GM10266 (cell line): Measurements from ENCODE around the gene KCNK5.

Experiments used
- DNase-seq: peaks from one replicate; pipeline ENCODE4 v3.0.0; 2012; ENCODE audit errors: extremely low spot score
- TF ChIP-seq, protein P1 (sequence below): IDR thresholded peaks from 2 replicates; pipeline ENCODE4 v1.5.1; 2012; ENCODE audit warnings: mild to moderate bottlenecking, low read depth; ENCODE audit not compliant: control insufficient read depth, insufficient read depth; ENCODE audit errors: missing control alignments

Gene KCNK5

DNA sequence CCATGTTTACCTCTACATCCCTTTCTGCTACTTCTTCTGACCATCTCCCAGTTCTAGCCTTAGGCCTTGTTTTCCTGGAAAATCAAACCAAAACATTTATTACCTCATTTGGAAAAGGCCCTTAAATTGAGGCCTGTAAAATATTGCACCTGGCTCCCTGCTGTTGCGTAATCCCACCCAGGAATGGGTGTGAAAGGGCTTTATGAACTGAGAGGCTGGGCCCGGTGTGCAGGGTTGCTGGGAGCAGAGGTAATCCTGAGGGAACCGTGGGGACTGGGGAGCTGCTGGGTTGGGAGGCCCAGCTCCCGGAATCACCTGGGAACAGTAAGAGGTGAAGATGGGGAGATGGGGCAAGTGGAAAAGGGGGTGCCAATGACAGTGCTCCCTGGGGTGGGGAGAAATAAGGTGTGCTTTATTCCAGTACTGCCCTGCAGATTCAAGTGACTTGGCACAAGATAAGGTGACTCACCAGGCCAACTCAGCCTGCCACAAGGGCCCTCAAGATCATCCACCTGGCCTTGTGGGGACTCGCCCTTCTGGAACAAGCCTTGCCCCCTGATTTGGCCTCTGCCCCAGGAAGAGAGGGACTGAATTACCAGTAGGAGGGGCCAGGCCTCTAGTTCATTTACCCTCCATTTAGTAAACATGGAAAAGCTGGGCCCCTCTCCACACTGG lies 44.2 kb downstream of the KCNK5 start:
- no peak for DNase-seq
- TF ChIP-seq, protein P1, sequence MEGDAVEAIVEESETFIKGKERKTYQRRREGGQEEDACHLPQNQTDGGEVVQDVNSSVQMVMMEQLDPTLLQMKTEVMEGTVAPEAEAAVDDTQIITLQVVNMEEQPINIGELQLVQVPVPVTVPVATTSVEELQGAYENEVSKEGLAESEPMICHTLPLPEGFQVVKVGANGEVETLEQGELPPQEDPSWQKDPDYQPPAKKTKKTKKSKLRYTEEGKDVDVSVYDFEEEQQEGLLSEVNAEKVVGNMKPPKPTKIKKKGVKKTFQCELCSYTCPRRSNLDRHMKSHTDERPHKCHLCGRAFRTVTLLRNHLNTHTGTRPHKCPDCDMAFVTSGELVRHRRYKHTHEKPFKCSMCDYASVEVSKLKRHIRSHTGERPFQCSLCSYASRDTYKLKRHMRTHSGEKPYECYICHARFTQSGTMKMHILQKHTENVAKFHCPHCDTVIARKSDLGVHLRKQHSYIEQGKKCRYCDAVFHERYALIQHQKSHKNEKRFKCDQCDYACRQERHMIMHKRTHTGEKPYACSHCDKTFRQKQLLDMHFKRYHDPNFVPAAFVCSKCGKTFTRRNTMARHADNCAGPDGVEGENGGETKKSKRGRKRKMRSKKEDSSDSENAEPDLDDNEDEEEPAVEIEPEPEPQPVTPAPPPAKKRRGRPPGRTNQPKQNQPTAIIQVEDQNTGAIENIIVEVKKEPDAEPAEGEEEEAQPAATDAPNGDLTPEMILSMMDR = no peak

GRCh38 chr6:39182604-39183003 lies 46.7 kb downstream of the KCNK5 start:
- TF ChIP-seq, protein P1 = no peak
- DNase-seq = no peak

GRCh38 chr6:39181826-39182225 lies 47.4 kb downstream of the KCNK5 start:
- TF ChIP-seq, protein P1 = no peak
- no peak for DNase-seq

DNA sequence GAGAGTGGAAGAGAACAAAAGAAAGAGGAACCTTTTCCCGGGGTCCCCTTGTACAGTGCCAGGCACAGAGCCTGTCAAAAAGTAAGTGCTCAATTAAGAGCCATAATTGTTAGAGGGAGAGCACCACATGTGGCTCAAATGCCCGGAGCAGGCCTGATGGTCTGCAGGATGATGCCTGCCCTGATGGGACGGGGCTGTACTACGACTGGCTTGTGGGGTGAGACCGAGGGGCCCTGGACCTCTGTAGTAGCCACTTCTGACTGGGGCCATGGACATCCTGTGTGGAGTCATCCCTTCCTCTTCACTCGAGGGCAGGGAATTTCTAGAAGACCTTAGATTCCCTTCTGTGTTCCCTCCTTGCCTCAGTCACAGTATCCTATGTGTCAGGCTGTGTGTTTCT lies 47.9 kb downstream of the KCNK5 start:
- TF ChIP-seq, protein P1 = no peak
- DNase-seq = no peak

GRCh38 chr6:39178804-39179203 lies 50.5 kb downstream of the KCNK5 start:
- no peak for DNase-seq
- TF ChIP-seq, protein P1 = no peak

GRCh38 chr6:39178235-39178634 lies 51.0 kb downstream of the KCNK5 start:
- no peak for DNase-seq
- TF ChIP-seq, protein P1 = no peak

- TF ChIP-seq, protein P1 = no peak
Measured at GRCh38 chr6:39177130-39177529, 52.1 kb downstream of the KCNK5 start.

More at GRCh38 chr6:39177130-39177529, 52.1 kb downstream of the KCNK5 start:
- DNase-seq = no peak
